Measurements from ENCODE around the gene SLC16A8. TPM values are rescaled to one million over a fixed set of nuclear protein-coding genes. Genes with fewer than 3 reads are reported as not detected.

Gene SLC16A8
- total RNA-seq, 1 experiment from 2014 or later: not detected

GRCh38 chr22:38114484-38115398 lies 30.8 kb upstream of the SLC16A8 start:
- peak; percentile 80 for DNase-seq (ENCODE audit: low read depth)

DNA sequence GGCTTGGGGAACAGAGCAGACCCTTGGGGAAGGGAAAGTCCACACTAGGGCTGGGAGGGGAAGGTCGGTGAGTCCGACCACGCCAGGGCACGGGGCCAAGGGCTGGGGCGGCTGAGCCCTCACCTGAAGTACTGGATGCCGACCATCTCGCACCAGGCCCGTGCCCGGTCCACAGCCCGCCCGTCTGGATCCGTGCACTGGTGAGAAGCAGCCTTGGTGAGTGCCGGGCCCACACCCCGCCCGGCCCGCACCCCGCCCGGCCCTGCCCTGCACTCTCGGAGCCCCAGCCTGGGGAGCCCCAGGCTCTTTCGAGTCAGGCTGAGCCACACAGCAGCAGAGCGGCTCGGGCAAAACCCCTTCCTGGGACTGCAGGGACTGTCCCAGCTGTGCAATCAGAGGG lies 28.4 kb upstream of the SLC16A8 start:
- no peak for DNase-seq (ENCODE audit: low read depth)

DNA sequence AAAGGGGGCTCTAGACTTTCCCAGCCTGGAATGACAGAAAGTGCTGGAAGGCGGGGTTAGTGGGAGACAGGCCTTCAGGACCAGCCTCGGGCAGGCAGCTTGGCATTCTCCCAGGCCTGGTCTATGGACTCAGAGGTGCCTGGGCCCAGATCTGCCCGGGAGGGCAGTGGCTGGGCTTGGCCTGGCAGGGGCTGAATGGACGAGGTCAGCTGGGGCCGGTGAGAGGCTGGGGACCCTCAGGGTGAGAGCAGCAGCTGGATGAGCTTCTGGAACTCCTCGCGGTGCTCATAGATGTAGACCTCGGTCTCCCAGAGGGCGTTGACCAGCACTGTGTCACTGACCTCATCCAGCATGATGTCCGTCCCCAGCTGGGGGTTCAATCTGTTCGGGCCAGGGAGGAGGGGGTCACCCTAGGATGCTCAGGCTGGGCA lies 28.0 kb upstream of the SLC16A8 start:
- no peak for DNase-seq (ENCODE audit: low read depth)

DNA sequence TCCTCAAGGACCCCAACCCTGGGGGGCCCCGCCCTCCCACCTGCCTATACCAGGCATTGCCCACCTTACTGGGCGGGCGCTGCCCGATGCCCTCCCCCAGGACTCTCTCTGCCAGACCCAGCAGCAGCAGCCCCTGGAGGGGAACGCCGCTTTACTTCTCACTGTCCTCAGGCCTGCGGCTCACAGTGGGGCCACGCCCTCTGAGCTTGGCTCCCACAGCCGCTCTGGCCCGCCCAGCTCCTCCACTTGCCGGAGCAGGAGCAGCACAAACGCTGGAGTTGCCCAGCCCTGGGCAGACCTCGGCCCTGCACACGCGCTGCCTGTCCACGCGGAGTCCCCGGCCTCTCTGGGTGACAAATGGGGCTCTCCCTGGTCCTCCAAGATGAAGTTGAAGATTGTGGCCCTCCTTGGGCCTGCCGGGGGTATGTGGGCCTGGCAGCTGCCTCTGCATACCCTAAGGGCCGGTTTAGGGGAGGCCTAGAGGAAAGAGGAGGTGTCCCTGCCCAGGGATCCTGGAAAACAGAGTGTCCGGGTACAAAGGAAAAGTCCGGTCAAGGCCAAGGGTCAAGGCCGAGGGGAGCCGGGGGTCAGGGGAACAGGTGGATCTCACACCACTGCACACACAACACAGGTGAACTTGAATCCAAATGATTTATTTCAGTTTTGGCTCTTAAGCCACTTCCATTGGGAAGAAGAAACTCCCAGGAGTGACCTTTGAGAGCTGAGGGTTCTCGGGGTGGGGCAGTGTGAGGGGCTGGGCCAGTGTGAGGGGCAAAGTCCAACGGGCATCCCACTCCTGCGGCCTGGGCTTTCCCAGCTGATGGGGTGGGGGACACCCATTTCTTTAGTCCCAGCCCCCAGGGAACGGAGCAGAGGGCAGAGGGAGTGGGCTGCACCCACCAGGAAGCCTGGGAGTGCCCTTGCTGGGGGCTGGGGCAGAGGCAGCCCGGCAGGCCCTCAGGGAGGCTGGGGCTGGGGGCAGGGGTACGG lies 27.2 kb upstream of the SLC16A8 start:
- DNase-seq (ENCODE audit: low read depth): no peak

DNA sequence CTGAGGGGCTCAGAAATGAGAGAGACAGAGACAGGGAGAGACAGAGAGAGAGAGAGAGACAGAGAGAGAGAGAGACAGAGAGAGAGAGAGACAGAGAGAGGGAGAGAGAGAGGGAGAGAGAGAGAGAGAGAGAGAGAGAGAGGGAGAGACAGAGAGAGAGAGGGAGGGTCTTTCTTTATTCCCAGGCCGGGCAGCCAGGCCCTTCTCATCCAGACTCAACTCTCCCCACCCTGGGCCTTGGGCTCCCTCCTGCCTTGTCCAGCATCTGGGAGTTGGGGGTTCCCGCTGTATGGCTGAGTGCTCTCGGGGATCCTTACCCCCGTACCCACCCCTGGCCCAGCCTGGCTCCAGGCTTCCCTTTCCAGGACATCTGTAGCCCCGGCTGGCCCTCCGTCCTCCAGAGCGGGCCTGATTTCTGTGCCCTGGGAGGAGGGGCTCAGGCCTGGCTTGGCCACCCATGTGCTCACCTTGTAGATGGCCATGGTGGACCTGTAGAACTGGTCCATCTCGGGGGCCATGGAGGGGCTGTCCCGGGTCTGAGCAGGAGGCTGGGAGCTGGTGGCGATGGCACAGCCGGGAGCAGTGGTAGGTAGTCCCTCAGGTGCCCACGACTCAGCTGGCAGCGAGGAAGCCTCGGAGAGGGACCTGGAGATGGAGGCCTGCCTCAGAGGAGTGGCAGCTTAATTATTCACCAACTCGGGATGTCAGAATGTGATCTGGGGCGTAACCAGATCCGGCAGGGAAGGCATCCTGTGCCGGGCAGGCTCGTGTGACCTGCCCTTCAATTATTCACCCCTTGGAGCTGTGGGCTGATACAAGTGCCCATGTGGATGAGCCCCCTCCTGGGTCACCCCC lies 26.3 kb upstream of the SLC16A8 start, which contains the start of gene BAIAP2L2:
Gene BAIAP2L2, minus strand, starts transcription at position 677 of the 855 bp plus-strand sequence. Its CDS starts 159 bp downstream, at position 518.
- no peak for DNase-seq (ENCODE audit: low read depth)

GRCh38 chr22:38109371-38110001 lies 25.5 kb upstream of the SLC16A8 start:
- peak; percentile 15 for DNase-seq (ENCODE audit: low read depth)

DNA sequence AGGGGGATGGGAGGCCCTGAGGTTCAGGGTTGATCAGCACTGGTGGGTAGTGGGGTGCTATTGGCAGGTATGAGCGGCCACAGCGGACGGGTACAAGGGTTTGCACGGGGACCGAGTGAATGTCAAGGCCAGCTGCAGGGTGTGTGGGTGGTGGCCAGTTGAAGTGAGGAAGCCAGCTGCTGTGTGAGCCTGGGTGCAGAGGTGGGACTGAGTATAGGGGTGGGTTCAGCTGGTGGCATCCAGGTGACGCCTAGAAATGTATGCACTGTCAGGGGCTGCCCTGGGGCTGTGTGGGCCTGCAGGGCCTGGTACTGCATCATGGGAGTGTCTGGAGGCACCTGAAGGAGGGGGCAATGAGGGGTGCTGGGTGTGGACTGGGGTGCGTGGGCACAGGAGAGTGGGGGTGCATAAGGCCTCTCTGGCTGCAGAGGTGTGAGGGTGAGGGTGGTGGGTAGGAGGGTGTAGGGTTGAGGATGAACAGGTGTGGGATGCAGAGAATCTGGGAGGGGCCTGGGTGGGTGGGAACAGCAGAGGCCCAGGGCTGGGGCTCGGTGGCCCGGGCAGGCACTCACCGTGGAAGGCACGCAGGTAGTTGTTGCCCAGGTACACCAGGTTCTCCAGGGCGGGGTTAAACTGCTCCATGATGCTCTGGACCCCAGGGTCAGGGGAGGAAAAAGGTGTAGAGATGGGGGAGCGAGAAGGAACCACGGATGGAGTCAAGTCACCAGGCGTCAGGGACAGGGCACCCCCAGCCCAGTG lies 24.8 kb upstream of the SLC16A8 start:
- no peak for DNase-seq (ENCODE audit: low read depth)

GRCh38 chr22:38107692-38108515 lies 23.9 kb upstream of the SLC16A8 start:
- DNase-seq (ENCODE audit: low read depth): peak; percentile 87

DNA sequence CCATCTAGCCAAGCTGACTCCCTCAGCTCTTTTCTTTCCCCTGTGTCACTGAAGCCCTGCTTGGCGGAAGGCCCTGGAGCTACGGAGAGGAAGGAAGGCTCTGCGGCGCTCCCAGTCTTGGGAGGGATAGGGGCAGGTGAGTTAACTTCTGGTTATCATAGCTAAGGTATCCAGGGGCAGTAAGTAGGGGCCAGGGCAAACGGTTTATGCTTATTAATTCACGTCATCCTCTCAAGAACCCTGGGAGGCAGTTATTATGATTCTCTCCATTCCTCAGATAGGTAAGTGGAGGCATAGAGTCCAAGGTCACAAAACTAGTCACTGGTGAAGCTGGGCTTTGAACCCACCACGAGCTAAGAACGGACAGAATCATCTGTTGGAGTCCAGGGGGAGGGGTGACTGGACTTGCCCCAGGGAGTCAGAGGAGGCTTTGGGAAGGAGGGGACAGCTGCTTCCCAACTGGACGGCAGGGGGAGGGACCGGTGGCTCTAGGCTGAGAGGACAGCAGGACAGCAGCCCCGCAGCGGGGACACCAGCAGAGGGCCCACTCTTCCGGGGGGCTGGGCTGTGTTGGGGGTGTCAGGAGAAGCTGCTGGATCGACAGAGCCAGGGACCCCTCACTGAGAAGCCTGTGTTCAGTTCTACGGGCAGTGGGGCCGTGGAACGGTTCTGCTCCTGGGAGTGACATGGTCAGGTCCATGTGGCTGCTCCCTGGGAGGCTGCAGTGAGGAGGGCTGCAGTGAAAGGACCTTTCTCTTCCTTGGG lies 23.0 kb upstream of the SLC16A8 start:
- DNase-seq (ENCODE audit: low read depth): no peak

DNA sequence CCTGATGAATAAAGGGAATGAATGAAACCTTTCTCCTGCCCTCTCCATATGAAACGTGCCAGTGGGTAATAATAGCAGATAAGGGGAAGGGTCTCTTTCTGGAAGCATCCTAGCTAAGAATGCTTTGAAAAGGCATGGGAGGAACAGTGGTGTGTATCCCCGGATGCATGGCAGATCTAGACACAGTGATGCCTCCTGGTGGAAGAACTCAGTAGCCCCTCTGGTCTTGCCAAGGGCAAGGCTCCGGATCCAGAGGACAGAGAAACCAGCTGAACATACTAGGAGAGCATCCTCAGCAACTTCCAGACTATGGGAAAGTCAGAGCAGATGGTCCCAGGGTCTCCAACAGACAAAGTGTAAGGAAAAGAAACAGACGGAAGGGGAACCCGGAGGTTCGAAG lies 20.1 kb upstream of the SLC16A8 start:
- DNase-seq (ENCODE audit: low read depth): no peak

GRCh38 chr22:38103641-38104040 lies 19.7 kb upstream of the SLC16A8 start:
- no peak for DNase-seq (ENCODE audit: low read depth)

- DNase-seq (ENCODE audit: low read depth): no peak
Measured at GRCh38 chr22:38098410-38099249, 14.6 kb upstream of the SLC16A8 start.

DNA sequence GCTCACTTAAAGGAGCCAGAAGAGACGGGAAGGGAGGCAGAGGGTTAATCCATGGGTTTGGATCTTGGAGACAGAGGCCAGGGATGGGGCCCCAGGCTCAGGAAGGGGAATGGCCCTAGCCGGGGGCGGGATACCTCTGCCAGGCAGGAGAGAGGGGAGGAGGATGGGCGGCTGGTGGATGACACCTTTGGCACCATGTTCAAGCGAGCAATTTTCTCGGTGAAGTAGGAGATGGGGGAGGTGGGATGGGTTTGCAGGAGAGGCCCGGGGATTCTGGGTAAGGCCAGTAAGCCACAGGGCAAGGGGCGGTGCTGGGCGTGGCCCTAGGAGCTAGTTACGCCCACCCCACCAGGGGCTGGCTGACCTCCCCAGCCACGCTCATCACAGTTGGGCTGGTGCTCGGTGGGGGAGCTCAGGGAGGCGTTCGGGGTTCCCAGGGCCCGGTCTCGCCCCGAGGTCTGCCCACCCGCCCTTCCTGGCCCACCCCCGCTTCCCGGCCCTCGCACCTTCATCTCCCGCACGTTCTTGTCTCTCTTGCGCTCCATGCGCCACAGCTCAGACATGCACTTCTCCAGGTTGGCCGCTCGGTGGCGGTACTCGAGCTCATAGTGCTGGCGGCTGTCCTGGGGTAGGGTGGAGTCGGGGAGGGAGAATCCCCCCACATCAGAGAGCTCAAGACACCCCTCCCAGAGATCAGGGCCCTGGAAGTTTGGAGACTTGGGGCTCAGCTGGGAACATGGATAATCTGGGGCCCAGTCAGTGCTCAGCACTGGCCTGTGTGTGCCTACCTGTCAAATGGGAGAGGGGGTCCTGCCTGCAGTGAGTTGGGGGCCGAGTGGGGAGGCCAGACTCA lies 13.8 kb upstream of the SLC16A8 start:
- no peak for DNase-seq (ENCODE audit: low read depth)

DNA sequence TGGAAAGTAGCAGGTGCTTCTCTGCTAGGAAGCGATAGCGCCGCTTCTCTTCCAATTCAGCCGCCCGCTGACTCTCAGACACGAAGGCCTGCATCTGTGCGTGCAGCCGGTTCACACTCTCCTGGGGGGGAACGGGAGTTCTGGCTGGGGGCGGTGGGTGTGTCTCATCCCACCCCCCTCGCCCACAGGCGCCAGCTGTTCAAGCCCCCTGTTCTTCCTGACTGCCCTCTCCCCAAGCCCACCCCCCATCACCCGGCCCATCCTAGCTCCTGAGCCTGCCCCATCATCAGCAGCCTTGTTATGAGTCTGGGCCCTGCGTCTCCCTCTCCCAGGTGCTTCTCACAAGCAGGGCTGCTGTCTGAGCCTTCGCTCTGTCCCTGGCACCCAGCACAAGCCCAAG lies 13.1 kb upstream of the SLC16A8 start:
- DNase-seq (ENCODE audit: low read depth): no peak

DNA sequence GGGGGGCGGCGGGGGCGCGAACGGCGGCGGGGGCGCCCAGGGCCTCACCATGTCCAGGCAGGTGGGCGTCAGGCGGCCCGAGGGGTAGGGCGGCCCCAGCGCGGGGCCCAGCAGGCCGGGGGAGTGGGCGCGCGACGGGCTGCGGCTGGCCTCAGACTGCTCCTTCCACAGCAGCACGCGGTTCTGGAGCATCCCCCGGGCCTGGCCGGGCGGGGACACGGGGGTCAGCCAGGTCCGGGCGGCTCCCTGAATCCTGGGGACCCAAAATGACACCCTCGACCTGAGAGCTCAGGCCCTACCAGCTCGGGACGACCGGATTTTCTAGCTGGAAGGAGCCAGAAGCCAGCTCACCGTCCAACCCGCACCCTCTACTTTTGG lies 5.5 kb upstream of the SLC16A8 start:
- DNase-seq (ENCODE audit: low read depth): no peak

GRCh38 chr22:38088629-38089473 lies 4.9 kb upstream of the SLC16A8 start:
- peak; percentile 33 for DNase-seq (ENCODE audit: low read depth)
